Measurements from ENCODE around the gene COMMD10. TPM values are rescaled to one million over a fixed set of nuclear protein-coding genes. Genes with fewer than 3 reads are reported as not detected.

COMMD10 gene
- total RNA-seq, 1 donor from 2014 or later = 31.6 TPM

DNA sequence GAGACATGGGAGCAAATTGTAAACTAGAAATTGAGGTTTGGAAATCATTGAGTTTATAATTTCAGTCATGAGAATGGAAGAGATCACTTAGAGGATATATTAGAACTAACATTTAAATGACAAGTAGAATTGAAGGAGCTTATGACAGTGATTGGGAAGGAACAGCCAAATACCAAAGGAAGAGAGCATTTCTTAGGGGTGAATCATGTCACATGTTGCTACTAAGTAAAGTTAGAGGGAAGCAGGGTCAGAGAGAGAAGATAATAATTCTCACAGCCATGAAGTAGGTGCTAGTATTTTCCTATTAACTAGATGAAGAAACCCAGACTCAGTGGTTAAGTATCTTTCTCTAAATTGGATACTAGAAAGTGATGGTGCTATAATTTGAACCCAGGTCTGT is 59.3 kb downstream of the COMMD10 start:
- no peak for TF ChIP-seq CTCF (IDR thresholded peaks at IDR 0.05; ENCODE audit: unreplicated experiment)
- Mint-ChIP-seq H3K27ac (no peak overlapping the region), H3K9me3 (ENCODE audit: low read depth) (no peaks in the 10 kb centered on the region), H3K4me1 (ENCODE audit: low read depth) (no peaks in the 10 kb centered on the region), H3K27me3 (no peaks in the 10 kb centered on the region), H3K36me3 (ENCODE audit: insufficient read depth) (peaks cover 4% of the 10 kb centered on the region), H3K4me3 (ENCODE audit: low read depth) (no peak overlapping the region)
- DNase-seq (ENCODE audit: low spot score, unreplicated experiment) = no peak

- H3K9me3 Mint-ChIP-seq (ENCODE audit: low read depth) = no peaks in the 10 kb centered on the region
- DNase-seq (ENCODE audit: low spot score, unreplicated experiment) = no peak
- H3K27ac Mint-ChIP-seq = no peak overlapping the region
- TF ChIP-seq CTCF (IDR thresholded peaks at IDR 0.05; ENCODE audit: unreplicated experiment) = no peak
- H3K36me3 Mint-ChIP-seq (ENCODE audit: insufficient read depth) = peaks cover 4% of the 10 kb centered on the region
- H3K4me1 Mint-ChIP-seq (ENCODE audit: low read depth) = no peaks in the 10 kb centered on the region
- no peak overlapping the region for H3K4me3 Mint-ChIP-seq (ENCODE audit: low read depth)
- no peaks in the 10 kb centered on the region for H3K27me3 Mint-ChIP-seq
Measured at GRCh38 chr5:116144991-116145390, 60.2 kb downstream of the COMMD10 start.

DNA sequence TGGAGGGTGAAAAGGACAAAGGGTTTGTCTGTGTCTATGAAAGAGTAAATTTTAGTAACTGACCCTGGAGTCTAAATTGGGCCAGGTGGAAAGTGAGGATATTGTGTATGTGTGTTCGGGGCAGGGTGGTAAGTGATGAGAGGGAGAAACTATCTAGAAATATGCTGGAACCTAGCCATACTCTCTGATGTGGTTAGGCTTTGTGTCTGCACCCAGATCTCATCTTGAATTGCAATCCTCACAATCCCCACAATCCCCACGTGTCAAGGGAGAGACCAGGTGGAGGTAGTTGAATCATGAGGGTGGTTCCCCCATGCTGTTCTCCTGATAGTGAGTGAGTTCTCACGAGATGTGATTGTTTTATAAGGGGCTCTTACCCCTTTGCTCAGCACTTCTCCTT is 60.6 kb downstream of the COMMD10 start:
- Mint-ChIP-seq H3K27ac (no peak overlapping the region), H3K4me3 (ENCODE audit: low read depth) (no peak overlapping the region), H3K36me3 (ENCODE audit: insufficient read depth) (peaks cover 4% of the 10 kb centered on the region), H3K27me3 (no peaks in the 10 kb centered on the region), H3K4me1 (ENCODE audit: low read depth) (no peaks in the 10 kb centered on the region), H3K9me3 (ENCODE audit: low read depth) (no peaks in the 10 kb centered on the region)
- DNase-seq (ENCODE audit: low spot score, unreplicated experiment) = no peak
- TF ChIP-seq CTCF (IDR thresholded peaks at IDR 0.05; ENCODE audit: unreplicated experiment) = no peak

DNA sequence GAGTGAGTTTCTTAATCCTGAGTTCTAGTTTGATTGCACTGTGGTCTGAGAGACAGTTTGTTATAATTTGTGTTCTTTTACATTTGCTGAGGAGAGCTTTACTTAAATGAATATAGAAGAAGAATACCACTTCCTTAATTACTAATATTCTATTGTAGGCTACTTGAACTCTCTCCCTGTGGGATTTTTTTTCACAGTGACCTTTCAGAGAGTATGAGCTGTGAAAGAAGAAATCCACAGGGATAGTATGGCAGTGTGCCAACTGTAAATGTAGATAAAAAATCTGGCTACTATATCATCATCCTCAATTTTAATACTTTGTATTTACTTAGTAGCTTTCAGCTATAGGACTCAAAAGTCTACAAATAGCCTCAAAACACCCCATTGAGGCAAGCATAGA is 67.3 kb downstream of the COMMD10 start:
- peaks cover 11% of the 10 kb centered on the region for H3K4me1 Mint-ChIP-seq (ENCODE audit: low read depth)
- peaks cover 9% of the 10 kb centered on the region for H3K36me3 Mint-ChIP-seq (ENCODE audit: insufficient read depth)
- no peak for TF ChIP-seq CTCF (IDR thresholded peaks at IDR 0.05; ENCODE audit: unreplicated experiment)
- peaks cover 6% of the 10 kb centered on the region for H3K9me3 Mint-ChIP-seq (ENCODE audit: low read depth)
- H3K27me3 Mint-ChIP-seq = no peaks in the 10 kb centered on the region
- no peak overlapping the region for H3K4me3 Mint-ChIP-seq (ENCODE audit: low read depth)
- no peak for DNase-seq (ENCODE audit: low spot score, unreplicated experiment)
- no peak overlapping the region for H3K27ac Mint-ChIP-seq

- Mint-ChIP-seq H3K4me1 (ENCODE audit: low read depth) (peaks cover 11% of the 10 kb centered on the region), H3K27me3 (no peaks in the 10 kb centered on the region), H3K27ac (no peak overlapping the region), H3K4me3 (ENCODE audit: low read depth) (no peak overlapping the region), H3K36me3 (ENCODE audit: insufficient read depth) (peaks cover 5% of the 10 kb centered on the region), H3K9me3 (ENCODE audit: low read depth) (peaks cover 6% of the 10 kb centered on the region)
- no peak for TF ChIP-seq CTCF (IDR thresholded peaks at IDR 0.05; ENCODE audit: unreplicated experiment)
- no peak for DNase-seq (ENCODE audit: low spot score, unreplicated experiment)
Measured at GRCh38 chr5:116153687-116154174, 68.9 kb downstream of the COMMD10 start.
